ENCODE data around the gene PTDSS2. TPM values are rescaled to one million over a fixed set of nuclear protein-coding genes. Genes with fewer than 3 reads are reported as not detected.
"Not testable (repeated sequence)": the region's sequence is repeated elsewhere in the genome, so short reads cannot be mapped to it uniquely, and the experiment has no call there.

The PTDSS2 gene
- total RNA-seq, 1 donor from 2014 or later, result 31.8 TPM

DNA sequence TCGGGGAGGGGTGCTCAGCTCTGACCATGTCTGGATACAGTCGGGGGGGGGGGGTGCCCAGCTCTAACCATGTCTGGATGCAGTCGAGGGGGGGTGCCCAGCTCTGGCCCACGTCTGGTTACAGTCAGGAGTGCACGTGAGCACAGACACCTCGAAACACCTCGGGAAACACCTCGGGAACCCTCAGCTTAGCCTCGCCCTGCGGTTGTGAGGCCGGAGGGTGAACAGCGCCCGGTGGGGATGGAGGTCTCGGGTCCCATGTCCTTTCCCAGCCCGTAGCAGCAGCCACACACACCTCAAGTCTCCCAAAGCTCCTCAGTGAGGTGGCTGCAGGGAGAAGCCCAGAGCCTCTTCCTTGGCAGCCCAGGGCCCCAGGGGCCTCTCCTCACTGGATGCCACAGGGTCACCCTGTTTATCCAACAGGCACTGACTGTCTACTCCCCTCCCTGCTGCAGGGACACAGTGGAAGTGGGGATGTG lies 37.4 kb upstream of the PTDSS2 start:
- DNase-seq (no peak), ATAC-seq (no peak)
- intact Hi-C loops (cut with micrococcal nuclease), result no loop called here

DNA sequence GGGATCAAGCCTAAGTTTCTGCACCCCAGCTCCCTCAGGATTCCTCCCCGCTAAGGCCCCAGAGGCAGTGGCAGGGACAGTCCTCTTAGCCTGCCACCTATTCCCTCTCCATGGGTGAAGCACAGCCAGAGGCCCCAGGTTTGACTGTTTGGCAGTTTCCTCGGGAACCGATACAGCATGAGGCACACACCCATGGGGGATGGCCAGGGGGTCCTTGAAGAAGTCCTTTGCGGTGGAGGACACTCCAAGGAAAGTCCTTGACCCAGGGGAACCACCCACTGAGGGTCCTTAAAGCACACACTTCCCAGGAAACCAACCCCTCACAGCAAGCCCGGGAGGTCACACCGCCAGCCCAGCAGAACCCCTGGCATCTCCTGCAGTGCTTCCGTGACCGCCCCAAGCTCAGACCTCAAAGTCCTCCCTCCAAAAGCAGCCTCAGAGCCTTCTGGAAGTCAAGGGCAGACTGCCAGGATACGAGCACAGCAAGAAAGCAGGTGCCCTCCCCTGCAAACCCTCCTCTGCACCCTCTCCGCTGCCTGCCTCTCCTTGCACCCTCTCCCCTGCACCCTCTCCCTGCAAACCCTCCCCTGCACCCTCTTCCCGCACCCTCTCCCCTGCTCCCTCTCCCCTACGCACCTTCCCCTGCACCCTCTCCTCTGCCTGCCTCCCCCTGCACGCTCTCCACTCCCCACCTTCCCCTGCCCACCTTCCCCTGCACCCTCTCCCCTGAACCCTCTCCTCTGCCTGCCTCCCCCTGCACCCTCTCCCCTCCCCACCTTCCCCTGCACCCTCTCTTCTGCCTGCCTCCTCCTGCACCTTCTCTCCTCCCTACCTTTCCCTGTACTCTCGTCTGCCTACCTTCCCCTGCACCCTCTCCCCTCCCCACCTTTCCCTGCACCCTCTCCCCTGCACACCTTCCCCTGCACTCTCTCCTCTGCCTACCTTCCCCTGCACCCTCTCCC lies 36.7 kb upstream of the PTDSS2 start:
- intact Hi-C loops (cut with micrococcal nuclease), result no loop called here
- ATAC-seq, result no peak
- DNase-seq, result no peak

- peak; percentile 33 for DNase-seq
- no peak for ATAC-seq
- intact Hi-C loops (cut with micrococcal nuclease), result no loop called here
Observed at GRCh38 chr11:414318-414857, 35.7 kb upstream of the PTDSS2 start.

DNA sequence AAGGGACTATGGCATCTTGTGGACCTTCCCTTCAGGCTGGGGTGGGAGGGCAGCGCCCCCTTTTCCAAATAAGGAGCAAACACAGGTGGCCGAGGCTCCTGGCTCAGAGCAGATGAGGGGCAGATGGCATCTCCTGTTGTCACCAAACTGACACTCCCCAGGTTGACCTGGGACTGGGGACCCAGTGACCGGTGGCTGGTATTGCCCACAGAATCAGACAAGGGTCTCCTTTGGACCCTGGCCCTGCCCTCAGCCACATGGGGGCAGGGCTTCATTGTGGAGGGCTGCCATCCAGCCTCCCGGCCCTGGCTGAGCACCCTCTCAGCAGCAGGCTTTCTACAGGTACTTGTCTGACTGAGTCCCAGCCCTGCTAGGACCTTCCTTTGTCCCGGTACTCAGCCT lies 34.4 kb upstream of the PTDSS2 start:
- intact Hi-C loops (cut with micrococcal nuclease), result no loop called here
- DNase-seq, result no peak
- no peak for ATAC-seq

DNA sequence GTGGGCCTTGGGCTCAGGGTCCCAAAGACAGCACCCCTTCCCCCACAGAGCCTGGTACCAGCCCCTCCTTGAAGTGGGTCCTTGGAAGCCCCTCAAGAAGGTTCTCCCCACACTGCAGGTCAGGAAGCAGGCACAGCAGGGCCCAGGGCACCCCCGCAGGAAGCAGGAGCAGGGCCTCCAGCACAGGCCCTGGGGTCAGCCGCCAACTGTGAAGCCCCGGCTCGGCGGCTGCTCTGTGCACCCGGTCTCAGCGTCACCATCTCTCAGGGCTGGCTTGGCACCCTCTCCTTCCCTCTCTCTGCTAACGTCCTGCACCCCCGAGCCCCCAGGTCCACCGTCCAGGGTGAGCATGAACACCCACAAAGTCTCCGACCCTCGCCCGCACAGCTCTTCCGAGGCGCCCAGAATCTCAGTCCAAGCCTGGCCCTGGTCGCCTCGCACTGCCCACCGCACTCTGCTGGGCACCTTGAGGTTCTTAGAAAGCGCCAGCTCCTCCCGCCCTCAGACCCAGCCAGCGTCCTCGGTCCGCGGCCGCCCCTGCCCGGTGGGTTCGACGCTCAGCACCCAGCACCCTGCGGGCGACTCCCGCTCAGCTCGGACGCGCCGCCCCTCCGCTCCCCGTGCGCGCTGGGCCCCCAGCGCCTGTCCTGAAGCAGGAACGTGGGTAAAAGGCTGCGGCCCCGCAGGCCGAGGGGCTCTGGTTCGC lies 33.9 kb upstream of the PTDSS2 start:
- ATAC-seq (peak; percentile 5), DNase-seq (no peak)
- intact Hi-C loops (cut with micrococcal nuclease), result no loop called here

GRCh38 chr11:416757-417621 lies 33.1 kb upstream of the PTDSS2 start:
- intact Hi-C loops (cut with micrococcal nuclease), result no loop called here
- ATAC-seq, result peak; percentile 72
- DNase-seq, result peak; percentile 77

DNA sequence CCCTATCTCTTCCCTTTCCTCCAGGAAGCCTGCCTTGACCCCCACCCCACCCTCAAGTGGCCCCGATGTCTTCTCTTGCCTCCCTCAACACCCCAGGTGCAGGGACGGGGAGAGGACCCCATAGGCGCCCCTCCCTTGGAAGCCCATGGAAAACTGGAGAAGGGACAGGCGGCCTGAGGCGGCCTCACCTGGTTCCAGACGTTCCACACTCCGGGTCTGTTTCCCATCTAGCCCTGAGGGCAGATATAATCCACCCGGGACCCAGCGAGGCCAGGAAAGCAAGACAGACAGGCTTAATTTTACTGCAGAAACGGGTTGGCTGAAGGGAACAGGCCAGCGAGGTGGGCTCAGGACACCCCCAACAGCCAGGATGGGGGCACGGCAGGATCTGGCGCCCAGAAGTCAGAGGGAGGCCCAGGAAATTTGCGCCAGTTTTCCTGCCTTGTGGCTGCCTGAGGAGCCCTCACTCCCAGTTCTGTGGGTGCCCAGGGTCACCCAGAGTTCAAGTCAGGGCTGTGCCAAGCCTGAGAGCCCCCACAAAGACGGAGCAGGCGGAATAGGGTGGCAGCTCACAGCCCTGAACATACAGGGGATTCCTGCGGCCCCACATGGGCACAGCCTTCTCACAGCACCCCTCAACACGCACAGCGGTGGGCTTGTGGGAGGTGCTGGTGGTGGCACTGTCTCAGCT lies 32.3 kb upstream of the PTDSS2 start:
- ATAC-seq (no peak), DNase-seq (no peak)
- intact Hi-C loops (cut with micrococcal nuclease), result no loop called here

DNA sequence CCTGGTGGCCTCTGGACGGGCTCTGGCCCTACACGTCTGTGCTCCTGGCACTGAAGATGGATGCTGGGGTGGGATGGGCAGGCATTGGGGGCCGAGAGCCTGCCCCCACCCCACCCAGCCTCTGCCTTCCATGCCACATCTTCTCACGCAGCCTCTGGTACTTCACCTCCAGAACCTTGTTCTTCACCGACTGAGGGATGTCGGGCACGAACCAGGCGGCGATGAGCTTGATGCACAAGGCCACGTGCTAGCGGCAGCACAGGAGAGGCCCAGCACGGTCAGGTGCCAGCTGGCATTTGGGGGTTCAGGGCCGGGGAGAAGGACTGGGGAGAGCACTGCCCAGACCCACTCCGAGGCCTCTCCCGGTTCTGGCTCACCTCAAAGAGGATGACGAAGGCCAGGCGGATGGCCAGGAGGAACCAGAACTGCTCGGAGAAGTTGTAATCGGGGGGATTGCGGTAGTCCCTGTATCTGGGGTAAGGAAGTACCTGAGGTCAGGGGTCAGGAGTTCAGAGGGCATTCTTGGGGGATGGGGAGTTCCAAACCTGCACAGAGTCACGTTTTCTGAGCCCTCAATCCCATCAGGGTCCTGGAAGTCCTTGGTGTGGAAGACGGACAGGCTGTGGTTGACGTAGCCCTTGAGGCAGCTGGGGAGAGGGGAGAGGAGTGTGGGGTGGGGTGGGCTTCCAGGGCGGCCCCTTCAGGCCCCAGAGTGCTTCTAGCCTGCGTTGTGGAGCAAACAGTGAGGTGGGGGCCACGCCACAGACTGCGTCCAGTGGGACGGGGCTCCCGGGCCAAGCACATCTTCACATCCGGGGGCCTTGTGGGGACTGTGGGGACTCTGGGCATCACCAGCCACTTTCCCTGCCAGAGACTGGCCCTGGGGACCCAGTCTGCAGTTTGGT lies 31.5 kb upstream of the PTDSS2 start:
- intact Hi-C loops (cut with micrococcal nuclease), result no loop called here
- ATAC-seq (no peak), DNase-seq (no peak)

GRCh38 chr11:419248-420005 lies 30.7 kb upstream of the PTDSS2 start:
- ATAC-seq, result no peak
- intact Hi-C loops (cut with micrococcal nuclease), result no loop called here
- no peak for DNase-seq

- intact Hi-C loops (cut with micrococcal nuclease), result no loop called here
- ATAC-seq (no peak), DNase-seq (peak; percentile 29)
Observed at GRCh38 chr11:420054-420910, 29.8 kb upstream of the PTDSS2 start.

GRCh38 chr11:420911-421321 lies 29.2 kb upstream of the PTDSS2 start:
- intact Hi-C loops (cut with micrococcal nuclease), result no loop called here
- ATAC-seq (no peak), DNase-seq (peak; percentile 23)

DNA sequence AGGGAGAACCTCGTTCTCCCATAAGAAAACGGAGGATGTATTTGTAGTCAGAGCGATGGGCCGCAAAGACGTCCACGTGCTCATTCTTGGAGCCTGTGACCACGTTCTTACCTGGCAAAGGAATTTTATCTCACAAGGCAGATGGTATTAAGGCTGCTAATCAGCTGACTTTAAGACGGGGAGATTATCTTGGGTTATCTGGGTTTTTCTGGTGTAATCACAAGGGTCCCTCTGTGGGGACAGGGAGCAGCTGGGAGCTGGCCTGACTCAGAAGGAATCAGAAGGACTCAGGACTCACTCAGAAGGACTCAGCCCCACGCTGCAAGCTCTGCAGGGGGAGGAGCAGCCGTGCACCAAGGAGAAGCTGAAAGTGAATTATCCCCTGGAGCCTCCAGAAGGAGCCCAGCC lies 27.8 kb upstream of the PTDSS2 start:
- intact Hi-C loops (cut with micrococcal nuclease), result no loop called here
- ATAC-seq (no peak), DNase-seq (peak; percentile 3)

GRCh38 chr11:424232-424631 lies 25.8 kb upstream of the PTDSS2 start:
- ATAC-seq (no peak), DNase-seq (no peak)
- intact Hi-C loops (cut with micrococcal nuclease), result no loop called here

DNA sequence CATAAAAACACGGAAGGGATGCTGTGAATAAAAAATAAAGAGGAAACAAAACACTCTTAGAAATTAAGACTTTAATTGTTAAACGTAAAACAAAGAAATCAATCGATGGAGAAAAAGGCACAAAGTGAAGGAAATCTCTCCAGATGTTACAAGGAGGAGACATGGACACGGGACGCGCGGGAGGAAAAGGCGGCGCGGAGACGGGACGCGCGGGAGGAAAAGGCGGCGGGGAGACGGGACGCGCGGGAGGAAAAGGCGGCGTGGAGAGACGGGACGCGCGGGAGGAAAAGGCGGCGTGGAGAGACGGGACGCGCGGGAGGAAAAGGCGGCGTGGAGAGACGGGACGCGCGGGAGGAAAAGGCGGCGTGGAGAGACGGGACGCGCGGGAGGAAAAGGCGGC lies 25.3 kb upstream of the PTDSS2 start:
- ATAC-seq; DNase-seq; intact Hi-C loops (cut with micrococcal nuclease): not testable (repeated sequence)

DNA sequence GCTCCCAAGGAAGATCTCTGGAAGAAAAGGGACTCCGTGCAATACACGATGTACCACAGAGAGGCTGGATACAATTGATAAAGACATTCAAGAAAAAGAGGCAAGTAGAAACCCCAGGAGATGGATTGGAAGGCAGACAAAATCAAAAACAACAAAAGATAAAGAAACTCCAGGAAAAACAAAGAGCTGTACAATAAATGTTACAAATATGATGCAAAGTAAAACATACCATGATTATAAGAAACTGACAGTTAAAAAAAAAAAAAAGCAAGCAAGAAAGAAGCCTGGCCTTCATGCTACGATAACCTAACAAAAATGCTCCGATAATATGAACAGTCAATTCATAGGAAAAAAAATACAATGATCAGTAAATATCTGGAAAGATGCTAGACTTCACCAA lies 24.8 kb upstream of the PTDSS2 start:
- DNase-seq, result no peak
- intact Hi-C loops (cut with micrococcal nuclease), result no loop called here
- no peak for ATAC-seq

DNA sequence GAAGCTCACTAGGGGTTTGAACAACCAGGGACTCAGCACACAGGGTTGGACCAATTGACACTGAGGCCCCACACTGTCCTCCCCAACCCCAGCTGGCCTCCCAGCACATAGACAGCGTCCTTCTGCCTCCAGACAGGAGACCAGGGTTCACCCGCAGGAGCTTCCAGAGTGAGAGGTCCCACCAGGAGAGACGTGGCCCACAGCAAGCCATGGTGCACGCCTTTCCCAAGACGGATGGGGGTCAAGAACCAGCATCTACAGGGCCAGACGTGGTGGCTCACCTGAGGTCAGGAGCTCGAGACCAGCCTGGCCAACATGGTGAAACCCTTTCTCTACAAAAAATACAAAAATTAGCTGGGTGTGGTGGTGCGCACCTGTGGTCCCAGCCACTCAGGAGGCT lies 23.2 kb upstream of the PTDSS2 start:
- DNase-seq, result peak; percentile 9

More for the DNA sequence above, 23.2 kb upstream of the PTDSS2 start:
- intact Hi-C loops (cut with micrococcal nuclease), result no loop called here
- ATAC-seq, result no peak
